Iris pigment epithelial cell (primary cell): Measurements from ENCODE around the gene RHCE.
"Not testable (repeated sequence)": the region's sequence is repeated elsewhere in the genome, so short reads cannot be mapped to it uniquely, and the experiment has no call there.

ENCODE experiments used
- DNase-seq: peaks from one replicate; pipeline ENCODE4 v3.0.0-alpha.2; 2011; ENCODE audit warnings: low read depth

The RHCE gene

DNA sequence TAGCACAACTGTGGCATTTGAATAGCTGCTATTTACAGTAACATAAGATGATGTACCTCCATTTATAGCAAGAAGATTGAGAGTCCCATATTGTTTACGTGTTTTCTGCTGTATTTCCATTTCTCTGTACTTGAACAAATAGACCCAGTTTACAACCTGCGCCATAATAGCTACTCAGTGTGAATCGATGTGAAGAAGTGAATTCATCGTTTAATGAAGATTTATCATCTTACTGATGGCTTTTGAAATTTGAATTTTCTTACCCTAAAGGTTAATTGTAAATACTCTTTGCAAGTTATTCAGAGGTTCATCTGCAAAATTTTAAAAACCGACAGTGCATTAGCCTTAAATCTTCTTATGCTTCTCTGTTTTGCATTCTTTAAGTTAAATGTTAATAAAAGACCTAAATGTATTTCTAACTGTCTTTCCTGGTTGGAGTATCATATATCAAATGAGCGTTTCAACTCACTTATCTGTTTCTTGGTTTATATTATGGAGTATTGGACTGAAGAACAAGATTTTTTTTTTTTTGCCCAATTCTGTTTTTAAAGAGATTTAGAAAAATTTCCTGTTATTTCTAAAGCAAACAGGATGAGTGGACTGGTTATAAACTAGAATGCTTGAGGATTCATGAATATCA lies 12.2 kb upstream of the RHCE start:
- no peak for DNase-seq

- peak; percentile 11 for DNase-seq
These were observed 11.5 kb upstream of the RHCE start for GRCh38 chr1:25431955-25432719.

- no peak for DNase-seq
These were observed 10.6 kb upstream of the RHCE start for GRCh38 chr1:25430967-25431881.

DNA sequence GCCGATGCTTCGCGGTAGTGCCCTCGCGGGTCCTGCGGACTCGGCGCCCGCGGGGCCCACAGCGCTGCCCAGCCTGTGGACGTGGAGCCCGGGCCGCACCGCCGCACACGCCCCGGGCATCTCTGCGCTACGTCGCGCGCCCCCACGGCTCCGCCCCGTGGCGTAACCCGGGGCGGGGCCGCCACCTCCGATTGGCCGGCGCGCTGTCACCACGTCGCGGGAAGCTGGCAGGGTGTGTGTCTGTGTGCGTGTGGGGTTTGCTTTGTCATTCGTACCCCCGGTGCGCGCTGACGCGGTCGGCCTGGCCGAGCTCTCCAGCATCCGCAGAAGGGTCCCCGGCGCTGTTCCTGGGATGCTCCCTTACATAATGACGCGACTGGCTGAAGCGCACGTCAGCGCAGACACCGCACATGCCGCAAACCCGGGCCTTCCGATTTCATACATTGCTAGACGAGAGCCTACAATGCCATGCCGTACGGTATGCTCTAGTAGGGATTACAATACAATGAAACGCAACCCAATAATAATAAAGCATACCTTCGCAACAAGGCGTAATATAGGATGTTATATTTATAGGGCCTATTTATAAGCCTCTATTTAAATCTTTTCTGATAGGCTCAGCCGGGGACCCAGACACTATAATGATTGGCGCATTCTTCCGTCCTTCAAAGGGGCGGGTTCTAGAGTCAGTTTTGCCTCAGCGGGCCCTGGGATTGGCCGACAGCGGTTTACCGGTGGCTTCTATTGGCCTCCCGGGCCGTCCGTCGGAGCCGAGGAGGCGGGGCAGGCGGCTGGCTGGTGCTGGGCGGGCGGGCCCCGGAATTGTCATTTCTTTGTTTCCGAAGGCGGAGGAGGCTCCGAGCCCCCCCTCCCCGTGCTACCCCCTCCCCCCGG lies 9.7 kb upstream of the RHCE start, which contains the start of gene MACO1:
MACO1 (plus strand) TSS at position 825 of the 894 bp plus-strand sequence. CDS start 202 bp downstream, outside the sequence.
- DNase-seq: peak; percentile 94

GRCh38 chr1:25428475-25429166 lies 8.0 kb upstream of the RHCE start:
- DNase-seq: no peak

DNA sequence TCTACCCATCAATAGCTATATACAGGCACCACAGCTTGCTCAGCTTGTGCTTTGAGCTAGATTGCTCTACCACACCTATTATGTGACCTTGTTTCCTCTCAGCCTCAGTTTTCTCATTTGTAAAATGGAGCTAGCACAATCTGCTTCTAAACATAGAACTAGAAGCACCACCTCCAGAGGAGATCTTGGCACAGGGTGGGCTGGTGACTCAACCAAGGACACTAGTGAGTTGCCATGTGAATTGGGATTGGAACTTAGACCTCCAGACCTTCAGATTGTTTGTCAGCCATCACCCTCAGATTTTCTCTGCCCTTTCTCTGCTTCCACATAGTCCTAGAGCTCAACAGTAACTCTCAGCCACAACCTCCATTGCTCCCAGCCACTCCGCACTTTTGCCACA lies 7.1 kb upstream of the RHCE start:
- no peak for DNase-seq

DNA sequence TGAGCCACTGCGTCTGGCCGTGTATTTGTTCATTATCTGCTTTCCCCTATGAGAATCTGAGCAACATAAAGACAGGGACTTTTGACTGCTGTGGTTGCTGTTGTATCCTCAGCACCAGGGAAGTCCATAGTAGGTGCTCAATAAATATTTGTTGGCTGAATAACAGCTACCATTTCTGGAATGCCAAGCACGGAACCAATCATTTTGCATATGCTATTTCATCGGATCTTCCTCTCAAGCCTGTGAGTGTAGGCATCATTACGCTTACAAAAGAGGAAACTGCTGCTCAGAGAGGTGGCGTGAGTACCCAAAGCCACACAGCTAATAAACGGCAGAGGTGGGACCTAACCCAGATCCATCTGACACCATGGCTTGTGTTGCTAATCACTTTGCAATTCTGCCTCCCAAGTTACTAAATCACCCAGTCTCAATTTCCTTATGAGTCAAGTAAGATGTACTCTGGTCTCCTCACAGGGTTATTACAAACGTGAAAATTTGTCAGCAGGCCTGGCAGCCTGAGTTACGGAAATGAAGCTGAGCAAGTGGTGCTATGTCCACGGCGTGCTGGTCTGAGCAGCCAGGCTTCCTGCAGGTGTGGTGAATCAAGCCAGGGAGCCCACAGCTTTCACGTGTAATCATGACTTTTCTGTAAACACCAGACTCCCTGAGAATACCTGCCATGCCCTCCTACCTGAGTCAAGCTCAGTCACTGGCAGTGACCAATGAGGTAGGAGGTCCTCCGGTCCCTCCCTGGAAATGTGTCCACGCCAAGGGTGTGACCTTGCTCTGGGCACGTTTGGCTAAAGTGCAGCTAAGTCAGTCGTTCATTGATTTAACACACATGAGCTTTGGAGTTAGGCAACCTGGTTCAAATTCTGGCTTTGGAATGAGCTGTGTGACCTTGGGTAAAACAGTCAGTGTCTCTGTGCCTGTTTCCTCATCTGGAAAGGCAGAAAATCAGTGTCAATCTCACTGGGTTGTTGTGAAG lies 4.8 kb upstream of the RHCE start:
- peak; percentile 58 for DNase-seq

GRCh38 chr1:25423206-25423605 lies 2.6 kb upstream of the RHCE start:
- DNase-seq: not testable (repeated sequence)

DNA sequence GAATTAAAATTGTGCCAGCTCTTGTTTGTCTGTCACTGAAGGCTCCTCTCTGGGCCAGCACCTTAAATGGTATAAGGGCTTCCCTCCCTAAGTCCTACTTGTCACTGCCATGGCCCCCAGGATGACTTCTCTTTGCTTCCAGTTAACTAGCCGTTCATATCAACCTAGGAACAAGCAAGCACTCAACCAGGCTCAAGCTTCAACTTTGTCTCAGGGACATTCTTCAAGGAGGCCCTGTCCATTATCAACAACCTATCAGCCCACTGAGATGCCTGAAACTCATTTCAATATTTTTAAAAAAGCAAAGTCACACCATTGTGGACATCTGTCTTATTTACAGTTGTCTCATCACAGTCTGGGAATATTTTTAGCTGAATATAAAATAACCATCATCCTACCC lies 1.3 kb downstream of the RHCE start:
- DNase-seq: not testable (repeated sequence)

- not testable (repeated sequence) for DNase-seq
These were observed 3.3 kb downstream of the RHCE start for GRCh38 chr1:25417280-25417679.

DNA sequence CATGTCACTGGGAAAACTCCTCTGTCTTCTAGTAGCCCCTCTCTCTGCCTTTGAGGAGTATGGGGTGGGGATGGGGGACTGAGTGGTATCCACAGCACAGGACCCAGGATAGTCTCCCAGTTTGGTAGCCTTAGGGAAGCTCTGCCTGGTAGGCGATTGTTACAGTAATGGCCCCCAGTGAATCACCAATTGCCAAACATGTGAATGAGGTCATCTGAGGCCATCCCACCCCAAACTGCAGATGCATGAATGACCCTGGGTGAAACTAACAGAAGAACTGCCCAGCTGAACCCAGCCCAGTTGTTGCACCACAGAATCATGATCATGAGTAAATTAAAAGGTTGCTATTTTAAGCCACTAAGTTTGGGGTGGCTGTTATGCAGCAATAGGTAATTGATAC lies 6.0 kb downstream of the RHCE start:
- DNase-seq: not testable (repeated sequence)

DNA sequence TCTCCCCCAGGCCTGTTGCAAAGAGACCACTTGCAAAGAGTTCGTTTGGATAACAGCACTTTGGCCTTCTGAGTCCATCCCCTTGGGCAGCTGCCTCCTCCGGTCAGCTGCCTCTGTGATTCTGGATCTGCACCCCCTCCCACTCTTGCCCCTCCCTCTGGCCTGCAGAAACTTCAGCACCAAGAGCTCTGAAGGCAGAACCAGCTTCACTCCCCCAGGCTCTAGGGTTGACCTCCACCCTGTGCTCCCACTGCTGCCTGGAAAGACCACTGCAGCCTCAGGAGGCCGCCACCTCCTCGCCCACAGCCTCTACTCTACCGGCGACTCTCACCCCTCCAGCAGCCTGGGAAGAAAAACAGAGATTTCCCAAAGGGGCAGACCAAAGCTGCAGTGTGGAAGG lies 6.5 kb downstream of the RHCE start:
- not testable (repeated sequence) for DNase-seq

GRCh38 chr1:25412872-25413623 lies 7.6 kb downstream of the RHCE start:
- not testable (repeated sequence) for DNase-seq

DNA sequence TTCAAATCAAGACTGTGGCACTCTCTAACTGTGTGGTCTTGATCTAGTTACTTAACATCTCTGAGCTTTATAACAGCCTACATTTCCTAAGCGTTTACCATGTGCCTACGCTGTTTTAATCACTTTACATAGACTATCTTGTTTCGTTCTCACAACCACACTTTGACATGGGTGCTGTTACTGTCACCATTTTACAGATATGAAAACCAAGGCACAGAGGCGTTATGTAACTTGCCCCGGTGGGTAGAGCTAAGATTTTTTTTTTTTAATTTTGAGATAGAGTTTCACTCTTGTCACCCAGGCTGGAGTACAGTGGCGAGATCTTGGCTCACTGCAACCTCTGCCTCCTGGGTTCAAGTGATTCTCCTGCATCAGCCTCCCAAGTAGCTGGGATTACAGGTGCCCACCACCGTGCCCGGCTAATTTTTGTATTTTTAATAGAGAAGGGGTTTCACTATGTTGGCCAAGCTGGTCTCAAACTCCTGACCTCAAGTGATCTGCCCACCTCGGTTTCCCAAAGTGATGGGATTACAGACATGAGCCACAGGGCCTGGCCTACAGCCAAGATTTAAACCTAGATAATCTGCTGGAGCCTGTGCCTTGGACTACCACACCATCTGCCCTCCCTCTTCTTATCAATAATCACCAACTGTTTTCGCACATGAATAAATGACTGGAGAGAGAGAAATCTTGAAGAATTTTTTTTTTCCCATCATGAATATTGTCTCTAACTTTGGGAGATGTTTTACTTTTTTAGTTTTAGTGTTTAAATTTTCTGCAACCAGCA lies 10.8 kb downstream of the RHCE start:
- DNase-seq: not testable (repeated sequence)

DNA sequence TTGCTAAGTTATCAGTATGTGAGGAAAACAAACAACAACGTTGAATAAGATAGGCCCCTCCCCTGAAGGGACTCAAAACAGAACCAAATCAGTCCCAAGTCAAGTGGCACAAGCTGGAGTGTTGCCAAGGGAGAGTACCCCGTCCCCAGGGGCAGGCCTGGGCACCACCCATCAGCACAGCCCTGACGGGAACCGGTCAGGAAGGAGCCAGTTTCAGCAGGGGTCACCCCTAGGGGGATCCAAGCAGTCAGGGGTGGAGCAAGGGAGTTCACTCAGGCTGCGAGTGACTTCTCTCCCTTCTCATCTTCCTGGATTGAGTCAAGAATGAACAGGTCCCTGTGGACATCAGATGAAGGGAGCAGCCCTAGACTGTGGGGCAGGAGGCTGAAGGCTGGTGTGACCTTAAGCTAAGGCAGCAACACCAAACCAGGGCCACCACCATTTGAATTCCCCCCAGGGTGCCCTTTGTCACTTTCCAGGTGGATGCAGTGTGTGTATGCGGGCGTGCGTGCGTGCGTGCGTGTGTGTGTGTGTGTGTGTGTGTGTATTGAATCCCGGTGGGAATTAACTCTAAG lies 14.8 kb downstream of the RHCE start:
- DNase-seq: not testable (repeated sequence)

- not testable (repeated sequence) for DNase-seq
These were observed 17.4 kb downstream of the RHCE start for GRCh38 chr1:25402947-25403803.

DNA sequence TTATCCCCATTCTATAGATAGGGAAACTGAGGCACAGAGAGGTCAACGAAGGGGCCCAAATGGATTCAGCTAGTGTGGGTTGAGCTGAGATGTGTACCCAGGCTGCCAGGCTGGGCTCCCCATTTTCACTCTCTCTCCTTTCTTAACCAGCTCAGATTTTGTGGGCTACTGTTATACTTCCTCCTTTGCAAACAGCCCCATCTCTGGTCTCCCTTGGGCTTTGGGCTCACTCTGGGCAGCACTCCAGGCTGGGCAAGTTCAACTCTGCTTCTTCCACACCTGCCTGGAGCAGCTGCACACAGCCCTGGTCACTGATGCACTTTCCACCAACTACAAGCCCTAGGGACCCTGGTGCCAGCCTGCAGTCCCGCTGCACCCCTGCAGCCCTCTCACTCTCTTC lies 22.5 kb downstream of the RHCE start:
- DNase-seq: not testable (repeated sequence)
